ENCODE results near the gene TMED10. TPM values are rescaled to one million over a fixed set of nuclear protein-coding genes. Genes with fewer than 3 reads are reported as not detected.
"Not testable (repeated sequence)": the region's sequence is repeated elsewhere in the genome, so short reads cannot be mapped to it uniquely, and the experiment has no call there.

TMED10 gene
- total RNA-seq, 2 donors from 2014 or later: 320 to 397 TPM

DNA sequence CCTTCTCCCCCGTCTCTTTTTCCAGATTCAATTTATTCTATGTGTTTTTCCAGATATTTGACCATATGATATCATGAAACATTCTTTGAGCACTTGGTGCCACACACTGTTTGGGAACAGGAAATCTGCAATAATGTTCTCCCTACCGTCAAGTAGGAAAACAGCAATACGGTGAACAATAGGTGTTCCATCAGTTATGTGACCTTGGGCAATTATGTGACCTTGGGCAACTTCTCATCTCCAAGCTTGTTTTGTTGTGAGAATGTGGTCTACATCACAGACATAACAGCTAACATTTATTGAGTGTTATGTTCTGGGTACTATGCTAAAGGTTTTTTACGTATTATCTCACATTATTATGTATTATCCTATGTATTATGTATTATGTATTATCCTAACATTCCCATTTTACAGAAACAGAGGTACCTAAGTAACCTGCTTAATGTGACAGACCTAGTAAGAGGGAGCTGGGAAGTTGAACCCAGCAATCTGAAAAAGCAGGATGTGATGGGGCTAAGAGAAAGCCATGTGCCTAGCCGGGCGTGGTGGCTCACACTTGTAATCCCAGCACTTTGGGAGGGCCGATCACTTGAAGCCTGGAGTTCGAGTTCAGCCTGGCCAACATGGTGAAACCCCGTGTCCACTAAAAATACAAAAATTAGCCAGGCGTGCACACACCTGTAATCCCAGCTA lies 48.4 kb downstream of the TMED10 start:
- 68% methylated on average over 10 of the region's 10 CpGs for WGBS
- Histone ChIP-seq H3K9me3 (no peaks in the 10 kb centered on the region), H3K36me3 (no peaks in the 10 kb centered on the region), H3K27me3 (replicated peaks; ENCODE audit: insufficient read depth) (no peaks in the 10 kb centered on the region), H3K4me1 (replicated peaks) (peaks cover 6% of the 10 kb centered on the region), H3K4me3 (peak overlapping the region; percentile 66 to 83), H3K27ac (peak overlapping the region in 1 of 2 donors; percentile 89)
- DNase-seq (ENCODE audit: low spot score): no peak
- intact Hi-C loops (cut with DNase I): loop anchor here (5.0 kb wide), 1 partner anchor 359 kb away; no protein-coding TSS in a partner anchor
- TF ChIP-seq POLR2AphosphoS5 (IDR thresholded peaks at IDR 0.05): no peak
- no peak for TF ChIP-seq POLR2A (IDR thresholded peaks at IDR 0.05)
- TF ChIP-seq, protein P1, sequence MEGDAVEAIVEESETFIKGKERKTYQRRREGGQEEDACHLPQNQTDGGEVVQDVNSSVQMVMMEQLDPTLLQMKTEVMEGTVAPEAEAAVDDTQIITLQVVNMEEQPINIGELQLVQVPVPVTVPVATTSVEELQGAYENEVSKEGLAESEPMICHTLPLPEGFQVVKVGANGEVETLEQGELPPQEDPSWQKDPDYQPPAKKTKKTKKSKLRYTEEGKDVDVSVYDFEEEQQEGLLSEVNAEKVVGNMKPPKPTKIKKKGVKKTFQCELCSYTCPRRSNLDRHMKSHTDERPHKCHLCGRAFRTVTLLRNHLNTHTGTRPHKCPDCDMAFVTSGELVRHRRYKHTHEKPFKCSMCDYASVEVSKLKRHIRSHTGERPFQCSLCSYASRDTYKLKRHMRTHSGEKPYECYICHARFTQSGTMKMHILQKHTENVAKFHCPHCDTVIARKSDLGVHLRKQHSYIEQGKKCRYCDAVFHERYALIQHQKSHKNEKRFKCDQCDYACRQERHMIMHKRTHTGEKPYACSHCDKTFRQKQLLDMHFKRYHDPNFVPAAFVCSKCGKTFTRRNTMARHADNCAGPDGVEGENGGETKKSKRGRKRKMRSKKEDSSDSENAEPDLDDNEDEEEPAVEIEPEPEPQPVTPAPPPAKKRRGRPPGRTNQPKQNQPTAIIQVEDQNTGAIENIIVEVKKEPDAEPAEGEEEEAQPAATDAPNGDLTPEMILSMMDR (IDR thresholded peaks at IDR 0.05): no peak

DNA sequence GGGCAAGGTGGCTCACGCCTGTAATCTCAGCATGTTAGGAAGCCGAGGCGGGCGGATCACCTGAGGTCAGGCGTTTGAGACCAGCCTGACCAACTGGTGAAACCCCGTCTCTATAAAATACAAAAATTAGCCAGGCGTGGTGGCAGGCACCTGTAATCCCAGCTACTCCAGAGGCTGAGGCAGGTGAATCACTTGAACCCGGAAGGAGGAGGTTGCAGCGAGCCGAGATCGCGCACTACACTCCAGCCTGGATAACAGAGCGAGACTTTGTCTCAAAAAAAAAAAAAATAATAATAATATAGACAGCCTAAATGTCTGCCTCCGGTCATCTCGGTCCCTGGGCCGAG lies 49.0 kb downstream of the TMED10 start:
- peak overlapping the region; percentile 66 to 83 for H3K4me3 ChIP-seq
- peak overlapping the region; percentile 82 to 89 for H3K27ac ChIP-seq
- WGBS: 19% methylated on average over 16 of the region's 16 CpGs
- not testable (repeated sequence) for H3K27me3 ChIP-seq (replicated peaks; ENCODE audit: insufficient read depth); H3K9me3 ChIP-seq; H3K36me3 ChIP-seq; H3K4me1 ChIP-seq (replicated peaks); DNase-seq (ENCODE audit: low spot score)
- intact Hi-C loops (cut with DNase I): loop anchor here (5.0 kb wide), 1 partner anchor 360 kb away; no protein-coding TSS in a partner anchor

DNA sequence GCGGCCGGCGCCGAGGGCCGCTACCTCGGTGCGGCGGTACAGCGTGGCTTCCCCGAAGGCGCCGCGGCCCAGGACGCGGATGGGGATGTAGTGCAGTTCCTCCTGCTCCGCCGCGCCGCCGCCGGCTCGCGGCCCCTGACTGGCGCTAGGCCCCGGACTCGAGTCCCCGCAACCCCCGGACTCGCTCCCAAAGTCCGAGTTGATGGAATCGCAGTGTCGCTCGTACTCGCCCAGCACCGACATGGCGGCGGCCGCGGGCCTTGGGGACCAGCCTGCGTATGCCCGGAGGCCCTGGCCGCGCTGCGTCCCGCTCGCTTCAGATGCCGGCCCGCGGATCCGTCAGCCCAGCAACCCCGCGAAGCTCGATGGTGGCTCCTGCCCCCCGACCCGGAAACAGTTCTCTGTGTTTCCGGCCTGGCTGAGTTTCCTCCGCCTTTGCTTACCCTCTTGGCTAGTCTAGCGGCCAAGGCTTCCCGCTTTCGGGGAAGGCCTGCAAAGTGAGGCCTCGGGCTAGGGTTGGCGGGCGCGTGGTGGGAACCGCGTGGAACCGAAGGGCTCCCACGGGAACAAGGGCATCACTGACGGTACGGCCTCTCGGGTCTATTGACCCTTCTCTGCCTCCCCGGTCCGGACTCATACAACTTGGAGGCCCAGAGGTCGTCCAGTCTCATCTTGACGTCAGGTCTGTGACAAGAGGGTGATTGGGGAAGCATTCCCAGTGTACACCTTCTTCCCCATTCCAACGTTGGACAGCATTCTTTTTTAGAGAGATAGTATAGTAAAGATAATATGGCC lies 49.5 kb downstream of the TMED10 start, which contains the start of gene NEK9:
TSS of gene NEK9 (minus strand) at position 370 of the 795 bp plus-strand sequence. CDS start at position 243, 127 bp downstream.
- no peaks in the 10 kb centered on the region for H3K27me3 ChIP-seq (replicated peaks; ENCODE audit: insufficient read depth)
- WGBS: 1% methylated on average over 54 of the region's 76 CpGs
- H3K4me3 ChIP-seq: peak within 1 kb of the TSS; percentile 66 to 83
- H3K4me1 ChIP-seq (replicated peaks): peaks cover 6% of the 10 kb centered on the region
- no peaks in the 10 kb centered on the region for H3K9me3 ChIP-seq
- intact Hi-C loops (cut with DNase I): loop anchor here (5.0 kb wide), 1 partner anchor 360 kb away; no protein-coding TSS in a partner anchor
- peak within 1 kb of the TSS; percentile 82 to 89 for H3K27ac ChIP-seq
- peak; percentile 89 for TF ChIP-seq POLR2AphosphoS5 (IDR thresholded peaks at IDR 0.05)
- TF ChIP-seq POLR2A (IDR thresholded peaks at IDR 0.05): peak; percentile 46
- TF ChIP-seq, protein P1 (IDR thresholded peaks at IDR 0.05): peak in 1 of 4 experiments; percentile 13
- DNase-seq (ENCODE audit: low spot score): peak; percentile 82
- H3K36me3 ChIP-seq: no peaks in the 10 kb centered on the region

DNA sequence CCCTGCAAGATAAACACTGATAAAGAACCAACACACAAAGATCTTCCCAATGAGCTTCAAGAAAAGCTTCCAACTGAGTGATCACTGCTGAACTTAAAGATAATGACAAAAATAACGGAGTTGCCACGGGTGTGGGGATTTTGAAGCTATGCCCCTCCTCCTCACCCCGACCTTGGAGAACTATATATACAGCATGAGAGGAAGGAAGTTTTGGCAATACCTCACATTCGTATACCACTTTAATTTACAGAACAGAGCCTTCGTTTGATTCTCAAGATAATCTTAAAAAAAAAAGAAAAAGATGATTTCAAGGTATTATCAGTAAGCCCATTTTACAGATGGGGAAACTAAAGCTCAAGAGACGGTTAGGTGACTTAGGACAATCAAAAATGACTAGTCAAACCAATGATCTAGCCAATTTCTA lies 50.3 kb downstream of the TMED10 start:
- H3K4me1 ChIP-seq (replicated peaks): peaks cover 6% of the 10 kb centered on the region
- no peaks in the 10 kb centered on the region for H3K36me3 ChIP-seq
- peak overlapping the region; percentile 66 to 83 for H3K4me3 ChIP-seq
- TF ChIP-seq, protein P1 (IDR thresholded peaks at IDR 0.05): no peak
- no peak for TF ChIP-seq POLR2A (IDR thresholded peaks at IDR 0.05)
- TF ChIP-seq POLR2AphosphoS5 (IDR thresholded peaks at IDR 0.05): no peak
- no peaks in the 10 kb centered on the region for H3K9me3 ChIP-seq
- intact Hi-C loops (cut with DNase I): loop anchor here (5.0 kb wide), 1 partner anchor 361 kb away; no protein-coding TSS in a partner anchor
- DNase-seq (ENCODE audit: low spot score): no peak
- WGBS: 6% methylated on average over 6 of the region's 6 CpGs
- H3K27me3 ChIP-seq (replicated peaks; ENCODE audit: insufficient read depth): no peaks in the 10 kb centered on the region
- peak overlapping the region; percentile 82 to 89 for H3K27ac ChIP-seq

DNA sequence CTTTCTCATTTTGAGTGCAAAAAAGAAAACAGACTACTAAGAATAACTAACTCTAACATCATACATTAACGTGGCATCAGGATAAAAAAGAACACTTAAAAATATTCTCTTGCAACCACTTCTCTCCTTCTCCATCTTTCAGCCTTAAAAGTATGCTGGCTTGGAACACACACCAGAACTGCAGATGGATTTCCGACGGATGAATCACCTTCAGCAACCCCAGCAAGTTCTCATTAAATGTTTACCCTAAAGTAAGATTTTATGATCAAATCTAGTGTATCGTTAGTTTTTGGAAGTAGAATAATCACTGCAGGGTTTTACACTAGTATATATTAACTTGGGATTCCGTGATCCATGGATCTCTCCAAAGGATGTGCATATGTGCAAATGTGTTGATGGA lies 50.8 kb downstream of the TMED10 start:
- Histone ChIP-seq H3K36me3 (no peaks in the 10 kb centered on the region), H3K4me1 (replicated peaks) (peaks cover 6% of the 10 kb centered on the region), H3K27me3 (replicated peaks; ENCODE audit: insufficient read depth) (no peaks in the 10 kb centered on the region), H3K4me3 (peak overlapping the region in 1 of 2 donors; percentile 66), H3K9me3 (no peaks in the 10 kb centered on the region), H3K27ac (no peak overlapping the region)
- TF ChIP-seq, protein P1 (IDR thresholded peaks at IDR 0.05): no peak
- TF ChIP-seq POLR2AphosphoS5 (IDR thresholded peaks at IDR 0.05) (no peak), POLR2A (IDR thresholded peaks at IDR 0.05) (no peak)
- intact Hi-C loops (cut with DNase I): loop anchor here (5.0 kb wide), 1 partner anchor 362 kb away; no protein-coding TSS in a partner anchor
- no peak for DNase-seq (ENCODE audit: low spot score)
- WGBS: 49% methylated on average over 5 of the region's 5 CpGs

Data from prostate gland (tissue), 2 donors.